OCI-LY1 (cell line): ENCODE measurements around the gene TGFB2.
A peak's percentile ranks its signal among the peaks of the same experiment; 100 is the strongest.

Experiments
- CTCF ChIP-seq: fragments of 200-600 bp; sonication (generic), shearing (Covaris generic); IDR thresholded peaks from 2 replicates; pipeline ENCODE4 v1.5.1; 2017; ENCODE audit warnings: mild to moderate bottlenecking, antibody characterized with exemption, low read length, moderate library complexity, mixed read lengths
- EZH2 ChIP-seq: fragments of 200-600 bp; sonication (generic), shearing (Covaris generic); IDR thresholded peaks from 2 replicates; pipeline ENCODE4 v1.8.0; 2017; ENCODE audit warnings: borderline replicate concordance, mixed run types, mild to moderate bottlenecking, antibody characterized with exemption, low read length, moderate library complexity, mixed read lengths

- peak; percentile 69; the same call in 1 of the 2 replicates for TF ChIP-seq CTCF
- no peak for TF ChIP-seq EZH2
These were observed 15.0 kb upstream of the TGFB2 start for GRCh38 chr1:218330043-218330623.
